IPS-11a (cell line): ENCODE measurements around the gene NRBF2.
A peak's percentile ranks its signal among the peaks of the same experiment; 100 is the strongest.
"Not testable (repeated sequence)": the region's sequence is repeated elsewhere in the genome, so short reads cannot be mapped to it uniquely, and the experiment has no call there.

Experiments
- H3K4me3 ChIP-seq: one replicate; pipeline ENCODE4 v1.5.1; 2013; ENCODE audit warnings: low read depth, low read length, control low read depth

NRBF2 gene

DNA sequence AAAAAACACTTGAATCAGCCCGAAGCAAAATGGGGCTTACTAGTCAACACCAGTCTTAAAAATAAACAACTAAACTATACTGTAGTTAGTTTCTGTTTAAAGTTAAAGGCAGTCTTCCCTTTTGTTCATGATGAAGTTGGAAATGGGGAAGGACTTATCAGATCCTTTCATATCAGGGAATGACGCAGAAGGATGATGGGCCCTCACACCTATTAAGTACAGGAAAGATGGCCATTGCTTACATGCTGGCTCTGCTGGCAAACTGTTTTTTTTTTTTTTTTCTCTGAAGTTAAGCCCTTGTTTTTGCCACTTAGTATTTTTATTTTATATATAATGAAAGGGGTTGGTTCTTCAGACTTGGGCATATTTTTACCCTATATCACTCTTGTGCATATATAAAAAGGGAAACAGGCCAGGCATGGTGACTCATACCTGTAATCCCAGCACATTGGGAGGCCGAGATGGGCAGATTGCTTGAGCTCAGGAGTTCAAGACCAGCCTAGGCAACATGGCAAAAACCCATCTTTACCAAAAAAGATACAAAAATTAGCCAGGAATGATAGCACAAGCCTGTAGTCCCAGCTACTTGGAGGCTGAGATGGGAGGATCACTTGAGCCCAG is 16.6 kb upstream of the NRBF2 start:
- H3K4me3 ChIP-seq: no peak overlapping the region

DNA sequence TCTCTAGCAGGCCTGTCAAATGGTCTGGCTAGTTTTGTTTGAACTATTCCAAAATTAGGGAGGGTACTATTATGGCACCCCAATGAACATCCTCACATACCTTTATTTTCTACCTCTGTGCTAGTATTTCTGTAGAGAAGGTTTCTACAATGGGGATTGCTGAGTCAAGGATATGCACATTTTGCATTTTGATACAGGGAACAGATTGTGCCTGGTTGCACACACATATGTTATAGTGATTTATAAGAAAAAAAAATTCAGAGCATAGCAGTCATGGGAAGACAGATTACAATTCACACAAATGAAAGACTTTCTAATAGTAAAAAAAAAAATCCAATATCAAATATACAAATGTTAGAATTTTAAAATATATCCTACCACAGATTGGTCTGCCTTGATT is 14.1 kb upstream of the NRBF2 start:
- H3K4me3 ChIP-seq: no peak overlapping the region

DNA sequence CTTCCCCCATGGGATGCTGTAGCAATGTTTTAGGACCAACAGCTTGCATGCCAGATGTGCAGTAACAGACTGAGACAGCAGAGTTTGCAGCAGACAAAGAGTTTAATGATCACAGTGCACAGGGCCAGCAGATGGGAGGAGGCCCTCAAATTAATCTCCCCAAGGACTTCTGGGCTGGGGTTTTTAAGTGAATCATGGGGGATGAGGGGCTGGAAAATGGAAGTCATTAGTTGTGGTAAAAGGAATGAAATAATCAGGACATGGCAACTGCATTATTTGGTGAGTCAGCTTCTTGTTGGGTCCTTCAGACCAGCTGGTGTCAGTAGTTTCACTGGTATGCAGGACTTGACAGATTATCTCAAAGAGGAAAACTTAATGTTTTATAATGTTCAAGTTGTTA is 12.6 kb upstream of the NRBF2 start:
- no peak overlapping the region for H3K4me3 ChIP-seq

DNA sequence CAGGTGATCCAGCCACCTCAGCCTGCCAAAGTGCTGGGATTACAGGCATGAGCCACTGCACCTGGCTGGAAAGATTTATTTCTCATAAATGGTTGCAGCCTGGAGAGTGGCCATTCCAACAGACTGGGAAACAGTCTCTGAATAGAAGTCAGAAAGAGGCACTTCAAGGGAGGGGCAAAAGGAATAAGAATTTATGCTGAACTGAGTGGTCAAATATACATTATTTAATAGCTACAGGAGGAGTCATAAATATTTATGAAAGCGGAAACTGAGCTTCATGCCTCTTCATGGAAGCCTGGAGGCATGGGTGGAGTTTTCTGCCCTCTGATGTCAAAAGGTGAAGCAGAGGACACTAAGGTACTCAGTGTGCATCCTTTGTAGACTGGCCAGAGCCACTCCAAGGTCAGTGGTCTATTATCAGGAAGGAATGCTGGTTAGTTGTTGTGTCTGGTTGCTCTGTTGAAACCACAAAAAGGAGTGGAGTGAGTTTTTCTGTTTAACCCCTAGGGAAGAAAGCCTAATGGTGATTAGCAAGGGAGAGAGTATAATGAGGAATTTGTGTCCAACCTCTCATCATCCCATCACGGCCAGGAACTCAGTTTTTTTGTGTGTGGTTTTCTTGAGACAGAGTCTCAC is 9.3 kb upstream of the NRBF2 start:
- H3K4me3 ChIP-seq: no peak overlapping the region

DNA sequence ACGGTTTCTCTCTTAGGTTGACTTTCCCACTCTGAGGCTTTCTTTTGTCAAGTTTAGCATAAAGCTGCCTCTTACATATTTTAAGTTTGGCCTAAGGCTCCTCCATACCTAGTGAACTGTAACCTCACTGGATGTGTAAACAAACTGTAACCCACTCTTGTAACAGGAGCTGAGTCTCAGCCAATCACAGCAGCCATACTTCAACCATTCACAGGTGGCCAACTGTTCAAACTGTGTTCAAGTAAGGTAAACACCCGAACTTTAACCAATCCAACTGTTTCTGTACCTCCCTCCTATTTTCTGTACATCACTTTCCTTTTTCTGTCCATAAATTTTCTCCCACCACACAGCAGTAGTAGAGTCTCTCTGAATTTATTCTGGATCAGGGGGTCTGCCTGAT is 7.7 kb upstream of the NRBF2 start:
- H3K4me3 ChIP-seq: no peak overlapping the region

DNA sequence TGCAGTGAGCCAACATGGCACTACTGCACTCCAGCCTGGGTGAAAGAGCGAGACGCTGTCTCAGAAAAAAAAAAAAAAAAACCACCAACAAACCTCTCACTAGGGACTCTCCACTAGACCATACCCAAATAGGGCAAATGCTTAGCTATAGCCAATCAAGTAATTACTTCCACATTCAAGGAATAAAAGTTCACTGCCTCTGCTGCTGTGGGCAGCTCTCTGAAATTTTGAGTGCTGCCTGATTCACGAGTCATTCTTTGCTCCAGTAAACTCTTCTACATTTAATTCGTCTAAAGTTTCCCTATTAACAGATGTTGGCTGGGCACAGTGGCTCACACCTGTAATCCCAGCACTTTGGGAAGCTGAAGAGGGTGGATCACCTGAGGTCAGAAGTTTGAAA is 4.7 kb upstream of the NRBF2 start:
- H3K4me3 ChIP-seq: no peak overlapping the region

DNA sequence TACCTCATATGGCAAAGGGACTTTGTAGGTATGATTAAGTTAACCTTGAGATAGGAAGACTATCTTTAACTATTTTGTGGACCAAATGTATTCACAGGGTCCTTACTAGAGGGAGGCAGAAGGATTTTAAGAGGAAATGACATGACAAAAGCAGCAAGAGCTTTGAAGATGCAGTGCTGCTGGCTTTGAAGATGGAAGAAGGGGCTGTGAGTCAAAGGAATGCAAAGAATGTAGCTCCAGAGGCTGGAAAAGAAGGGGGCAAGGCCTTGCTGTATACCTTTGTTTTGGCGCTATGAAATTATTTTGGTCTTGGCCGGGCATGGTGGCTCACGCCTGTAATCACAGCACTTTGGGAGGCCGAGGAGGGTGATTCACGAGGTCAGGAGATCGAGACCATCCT is 3.2 kb upstream of the NRBF2 start:
- H3K4me3 ChIP-seq: no peak overlapping the region

DNA sequence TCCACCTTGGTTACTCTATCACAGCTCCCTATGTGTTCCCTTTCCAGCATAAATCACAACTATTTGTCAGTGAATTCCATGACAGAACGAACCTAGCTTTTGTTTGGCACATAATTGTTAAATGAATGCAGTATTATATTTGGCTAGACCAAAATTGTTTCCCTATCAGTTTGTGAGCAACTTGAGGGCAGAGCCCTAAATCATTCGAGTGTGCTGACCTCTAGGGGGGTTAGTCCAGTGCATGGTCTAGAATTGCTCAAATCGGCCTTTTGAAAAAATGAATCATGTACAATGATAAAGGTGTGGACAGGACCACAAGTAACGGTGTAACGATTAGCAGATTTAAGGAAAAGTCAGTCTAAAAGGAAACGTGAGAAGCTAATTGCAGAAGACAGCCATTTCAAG is 475 bp upstream of the NRBF2 start:
- no peak overlapping the region for H3K4me3 ChIP-seq

DNA sequence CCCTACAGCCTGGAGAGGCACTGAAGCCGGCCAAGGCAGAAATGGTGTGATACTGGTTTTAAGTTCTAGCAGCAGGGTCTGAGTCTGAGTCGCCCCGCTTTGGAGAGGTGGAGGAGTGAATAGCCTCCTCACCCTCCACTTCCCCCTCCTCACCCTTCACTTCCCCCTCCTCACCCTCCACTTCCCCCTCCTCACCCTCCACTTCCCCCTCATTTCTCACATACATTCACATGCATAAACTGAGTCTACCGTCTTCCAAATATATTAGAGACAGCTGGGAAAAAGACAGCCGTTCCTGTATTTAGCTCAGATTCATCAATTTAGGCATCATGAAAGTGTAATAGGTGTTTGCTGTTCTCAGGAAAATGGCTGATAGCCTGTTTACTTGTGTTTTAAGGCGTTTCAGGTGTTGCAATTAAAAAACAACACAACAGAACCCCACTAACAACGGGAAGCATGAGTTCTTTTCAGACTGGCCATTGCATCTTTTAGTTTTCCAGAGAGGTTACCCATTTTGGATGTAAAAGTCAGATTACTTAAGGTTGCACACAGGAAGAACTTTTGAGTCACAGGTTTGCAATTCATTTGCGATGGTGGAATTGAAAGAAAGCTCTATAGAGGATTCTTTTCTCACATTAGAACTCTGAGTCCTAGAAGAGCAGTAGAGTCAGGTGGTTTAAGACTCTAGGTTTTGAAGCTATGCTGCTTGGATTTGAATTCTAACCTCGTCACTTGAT is 861 bp downstream of the NRBF2 start:
- H3K4me3 ChIP-seq: peak overlapping the region; percentile 87

DNA sequence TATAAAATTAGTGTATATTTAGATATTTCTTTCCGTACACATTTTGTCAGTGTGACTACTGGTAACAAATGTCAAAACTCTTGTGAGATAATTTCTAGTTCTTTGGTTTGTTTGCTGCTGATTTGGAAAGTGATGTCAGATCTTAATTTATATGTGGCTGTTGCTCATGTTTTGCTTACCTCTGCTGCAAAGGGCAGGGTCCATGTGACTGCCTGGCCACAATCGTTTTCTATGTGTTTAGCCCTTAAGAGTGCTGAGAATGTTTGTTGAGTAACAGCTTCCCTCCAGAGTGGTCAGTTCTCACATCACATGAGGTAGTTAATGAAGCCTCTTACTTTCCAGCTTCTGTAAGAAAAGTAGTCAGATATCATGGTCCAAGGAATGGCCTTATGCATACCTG is 4.2 kb downstream of the NRBF2 start:
- no peak overlapping the region for H3K4me3 ChIP-seq

DNA sequence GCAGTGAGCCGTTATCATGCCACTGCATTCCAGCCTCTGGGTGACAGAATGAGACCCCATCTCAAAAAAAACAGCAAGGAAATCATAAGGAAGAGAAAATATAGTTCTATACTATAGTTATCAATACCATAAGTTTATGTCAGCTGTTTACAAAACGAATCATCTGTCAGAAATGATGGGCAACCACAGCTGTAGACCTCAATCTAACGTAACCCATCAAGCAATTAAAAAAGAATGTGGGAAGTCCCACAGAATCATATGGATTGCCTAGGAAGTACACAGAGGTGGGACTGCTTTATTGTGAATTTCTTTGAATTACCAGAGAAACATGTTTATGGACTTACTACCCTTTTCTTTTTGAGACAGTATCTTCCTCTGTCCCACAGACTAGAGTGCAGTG is 6.9 kb downstream of the NRBF2 start:
- H3K4me3 ChIP-seq: no peak overlapping the region

DNA sequence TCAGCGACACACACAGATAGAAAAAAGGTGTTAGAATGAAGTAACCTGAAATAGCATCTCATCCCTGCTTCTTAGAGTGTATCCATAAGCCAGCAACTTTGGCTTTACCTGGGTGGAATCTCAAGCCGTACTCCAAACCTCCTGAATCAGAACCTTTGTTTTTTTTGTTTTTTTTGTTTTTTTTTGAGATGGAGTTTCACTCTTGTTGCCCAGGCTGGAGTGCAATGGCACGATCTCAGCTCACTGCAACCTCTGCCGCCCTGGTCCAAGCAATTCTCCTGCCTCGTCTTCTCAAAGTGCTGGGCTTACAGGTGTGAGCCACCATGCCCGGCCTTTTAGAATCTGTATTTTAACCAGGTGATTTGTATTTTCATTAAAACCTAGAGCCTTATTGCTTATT is 9.0 kb downstream of the NRBF2 start:
- no peak overlapping the region for H3K4me3 ChIP-seq

DNA sequence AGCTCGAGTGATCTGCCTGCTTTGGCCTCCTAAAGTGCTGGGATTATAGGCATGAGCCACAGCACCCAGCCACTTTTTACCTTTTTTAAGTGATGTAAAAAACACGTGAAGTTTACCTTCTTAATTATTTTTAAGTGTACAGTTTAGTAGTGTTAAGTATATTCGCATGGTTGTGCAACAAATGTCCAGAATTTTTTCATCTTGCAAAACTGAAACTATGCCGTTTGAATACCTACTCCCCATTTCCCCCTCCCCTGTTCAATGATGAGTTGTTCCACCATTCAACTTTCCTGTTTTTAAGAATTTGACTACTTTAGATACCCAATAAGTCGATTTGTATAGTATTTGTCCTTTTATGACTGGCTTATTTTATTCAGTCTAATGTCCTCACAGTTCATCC is 10.9 kb downstream of the NRBF2 start:
- H3K4me3 ChIP-seq: no peak overlapping the region

DNA sequence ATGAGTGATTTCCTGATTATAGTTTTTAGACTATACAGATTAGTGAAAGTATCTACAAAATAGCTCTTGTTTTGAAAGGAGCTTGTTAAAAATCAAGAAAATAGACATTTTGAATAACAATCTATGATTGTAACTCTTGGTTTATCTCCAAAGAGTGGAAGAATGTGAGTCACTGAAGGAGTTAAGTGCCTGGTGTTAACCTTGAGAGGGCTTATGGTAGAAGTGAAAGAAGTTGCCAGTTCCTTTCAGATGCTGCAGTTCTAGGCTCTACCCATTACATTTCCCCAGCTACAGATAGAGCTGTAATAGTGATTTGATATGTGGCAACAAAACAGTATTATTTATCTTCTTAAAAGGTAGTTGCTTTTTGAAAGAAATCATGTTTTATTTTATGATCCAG is 12.7 kb downstream of the NRBF2 start:
- no peak overlapping the region for H3K4me3 ChIP-seq

DNA sequence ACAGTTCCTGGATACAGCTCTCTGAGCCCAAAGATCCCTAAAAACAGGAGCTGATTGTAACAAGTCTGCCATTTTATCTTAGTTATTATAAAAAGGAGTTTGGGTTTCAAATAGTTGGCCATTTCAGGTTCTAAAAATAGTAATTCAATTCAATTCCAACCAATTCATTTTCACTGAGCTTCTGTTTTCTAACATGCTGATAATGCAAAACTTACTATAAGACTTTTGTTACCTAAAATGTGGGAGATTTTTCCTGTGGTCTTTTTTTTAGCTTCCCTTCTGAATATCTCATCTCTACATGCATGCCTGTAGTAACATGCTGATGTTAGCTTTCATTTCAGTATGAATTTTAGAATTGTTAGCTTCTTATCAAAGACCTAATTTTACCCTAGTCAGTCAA is 13.4 kb downstream of the NRBF2 start:
- H3K4me3 ChIP-seq: no peak overlapping the region

DNA sequence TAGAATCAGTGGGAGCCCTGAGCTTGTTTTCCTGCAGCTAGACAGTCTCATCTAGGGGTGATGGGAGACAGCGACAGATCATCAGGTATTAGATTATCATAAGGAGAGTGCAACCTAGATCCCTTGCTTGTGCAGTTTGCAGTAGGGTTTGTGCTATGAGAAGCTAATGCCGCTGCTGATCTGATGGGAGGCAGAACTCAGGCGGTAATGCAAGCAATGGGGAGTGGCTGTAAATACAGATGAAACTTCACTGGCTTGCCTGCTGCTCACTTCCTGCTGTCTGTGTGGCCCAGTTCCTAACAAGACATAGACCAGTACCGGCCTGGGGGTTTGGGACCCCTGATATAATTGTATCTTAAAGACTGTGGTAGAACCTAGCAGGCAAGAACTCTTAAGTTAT is 17.6 kb downstream of the NRBF2 start:
- no peak overlapping the region for H3K4me3 ChIP-seq

DNA sequence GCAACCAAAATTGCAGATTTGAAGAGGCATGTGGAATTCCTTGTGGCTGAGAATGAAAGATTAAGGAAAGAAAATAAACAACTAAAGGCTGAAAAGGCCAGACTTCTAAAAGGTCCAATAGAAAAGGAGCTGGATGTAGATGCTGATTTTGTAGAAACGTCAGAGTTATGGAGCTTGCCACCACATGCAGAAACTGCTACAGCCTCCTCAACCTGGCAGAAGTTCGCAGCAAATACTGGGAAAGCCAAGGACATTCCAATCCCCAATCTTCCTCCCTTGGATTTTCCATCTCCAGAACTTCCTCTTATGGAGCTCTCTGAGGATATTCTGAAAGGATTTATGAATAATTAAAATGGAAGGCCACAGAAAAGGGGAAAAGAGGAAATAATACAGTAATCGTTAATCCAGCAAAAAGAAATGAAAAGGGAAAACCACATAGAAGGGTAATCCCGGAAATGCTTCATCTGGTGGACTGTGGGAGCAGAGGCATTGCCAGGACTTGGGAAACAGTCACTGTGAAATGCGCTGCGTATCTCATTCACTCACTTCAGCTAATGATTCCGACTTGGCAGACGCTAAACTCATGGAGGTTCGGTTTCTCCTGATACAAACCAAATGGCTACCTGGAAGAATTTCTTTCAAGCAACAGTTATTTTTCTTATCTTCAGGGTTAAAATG is 20.9 kb downstream of the NRBF2 start:
- not testable (repeated sequence) for H3K4me3 ChIP-seq

DNA sequence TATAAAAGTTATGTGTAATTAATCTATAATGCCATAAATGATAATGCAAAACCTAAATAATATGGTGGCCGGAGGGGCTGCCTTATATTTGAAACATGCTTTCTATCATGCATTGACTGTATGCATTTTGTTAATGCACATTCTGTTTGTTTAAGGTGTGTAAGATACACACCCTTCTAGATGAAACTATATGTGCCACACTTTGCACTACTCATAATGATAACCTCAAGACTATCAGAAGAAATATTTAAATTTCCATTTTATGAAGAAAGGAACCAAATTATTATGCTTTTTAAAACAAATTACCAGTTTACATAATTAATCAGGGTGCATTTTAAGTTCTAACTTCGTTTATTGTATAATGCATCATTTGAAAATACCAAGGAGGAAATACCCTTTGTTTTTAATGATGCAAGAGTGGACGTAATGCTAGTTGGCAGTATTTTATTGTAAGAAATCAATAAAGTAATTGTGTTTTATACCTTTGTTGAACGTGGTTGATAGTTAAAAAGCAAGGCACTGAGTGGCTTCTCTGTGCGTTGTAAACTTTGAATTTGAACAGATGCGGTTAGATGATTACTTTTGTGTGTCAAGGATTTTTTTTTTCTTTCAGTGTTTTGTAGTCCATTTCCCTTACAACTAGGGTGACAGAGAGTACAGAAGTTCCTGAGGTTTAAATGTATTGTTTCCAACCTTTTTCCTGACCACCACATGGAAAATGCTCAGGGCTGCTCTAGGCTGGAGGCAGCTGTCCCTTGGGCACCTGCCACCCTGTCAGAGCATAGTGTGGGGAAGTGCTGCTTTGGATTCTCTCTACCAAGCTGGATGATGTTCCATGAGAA is 21.6 kb downstream of the NRBF2 start:
- no peak overlapping the region for H3K4me3 ChIP-seq

DNA sequence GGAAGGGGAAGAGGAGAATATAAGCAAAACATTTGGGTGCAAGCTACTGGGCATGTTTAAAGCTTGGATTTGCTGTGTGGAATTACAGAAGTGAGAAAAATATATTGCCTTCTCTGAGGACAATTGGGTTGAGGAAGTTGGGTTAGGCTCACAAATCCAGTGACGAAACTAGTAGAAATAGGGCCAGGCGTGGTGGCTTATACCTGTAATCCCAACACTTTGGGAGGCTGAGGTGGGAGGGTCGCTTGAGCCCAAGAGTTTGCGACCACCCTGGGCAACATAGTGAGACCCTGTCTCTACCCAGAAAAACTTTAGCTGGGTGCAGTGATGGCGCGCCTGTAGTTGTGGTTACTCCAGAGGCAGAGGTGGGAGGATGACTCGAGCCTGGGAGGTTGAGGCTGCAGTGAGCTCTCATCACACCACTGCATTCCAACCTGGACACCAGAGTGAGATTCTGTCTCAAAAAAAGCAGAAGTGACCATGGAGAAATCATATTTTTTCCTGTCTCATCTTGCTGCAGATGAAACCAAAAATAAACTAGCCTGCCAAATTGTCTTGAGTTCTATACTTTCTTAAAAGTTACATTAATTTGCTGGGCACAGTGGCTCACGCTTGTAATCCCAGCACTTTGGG is 22.4 kb downstream of the NRBF2 start:
- no peak overlapping the region for H3K4me3 ChIP-seq

DNA sequence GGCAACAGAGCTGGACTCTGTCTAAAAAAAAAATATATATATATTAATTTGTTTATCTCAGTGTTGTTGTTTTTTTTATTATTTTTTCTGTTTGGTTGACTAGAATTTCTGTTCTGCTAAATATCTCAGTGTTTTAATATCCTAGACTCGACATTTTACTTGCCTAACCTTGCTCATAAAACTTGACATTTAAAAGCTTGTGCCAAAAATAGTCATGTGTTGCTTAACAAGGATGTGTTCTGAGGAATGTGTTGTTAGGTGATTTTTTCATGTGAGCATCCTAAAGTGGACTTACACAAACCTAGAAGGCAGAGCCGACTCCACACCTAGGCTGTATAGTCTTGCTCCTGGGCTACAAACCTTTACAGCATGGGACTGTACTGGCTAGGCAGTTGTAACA is 23.1 kb downstream of the NRBF2 start:
- H3K4me3 ChIP-seq: no peak overlapping the region
